ENCODE measurements around the gene KRT76.

Gene KRT76

GRCh38 chr12:52728374-52728773 is 48.8 kb downstream of the KRT76 start:
- no peak for TF ChIP-seq POLR2A (IDR thresholded peaks at IDR 0.05; ENCODE audit: extremely low read depth, insufficient read length)
- TF ChIP-seq MAX (IDR thresholded peaks at IDR 0.05; ENCODE audit: low read depth, low read length) = no peak
- TF ChIP-seq MYC (IDR thresholded peaks at IDR 0.05; ENCODE audit: low read depth, low read length) = no peak
- no peak for TF ChIP-seq CTCF (IDR thresholded peaks at IDR 0.05; ENCODE audit: low read depth, low read length)
- no peak overlapping the region for H3K4me3 ChIP-seq (ENCODE audit: low read depth, low read length)
- DNase-seq (ENCODE audit: low read depth) = no peak

- TF ChIP-seq MAX (IDR thresholded peaks at IDR 0.05; ENCODE audit: low read depth, low read length) (no peak), POLR2A (IDR thresholded peaks at IDR 0.05; ENCODE audit: extremely low read depth, insufficient read length) (no peak), CTCF (IDR thresholded peaks at IDR 0.05; ENCODE audit: low read depth, low read length) (no peak), MYC (IDR thresholded peaks at IDR 0.05; ENCODE audit: low read depth, low read length) (no peak)
- H3K4me3 ChIP-seq (ENCODE audit: low read depth, low read length) = no peak overlapping the region
- DNase-seq (ENCODE audit: low read depth) = no peak
Observed at GRCh38 chr12:52727037-52727436, 50.1 kb downstream of the KRT76 start.

- TF ChIP-seq MAX (IDR thresholded peaks at IDR 0.05; ENCODE audit: low read depth, low read length) (no peak), POLR2A (IDR thresholded peaks at IDR 0.05; ENCODE audit: extremely low read depth, insufficient read length) (no peak), MYC (IDR thresholded peaks at IDR 0.05; ENCODE audit: low read depth, low read length) (no peak), CTCF (IDR thresholded peaks at IDR 0.05; ENCODE audit: low read depth, low read length) (no peak)
- DNase-seq (ENCODE audit: low read depth) = no peak
- no peak overlapping the region for H3K4me3 ChIP-seq (ENCODE audit: low read depth, low read length)
Observed at GRCh38 chr12:52726451-52726850, 50.7 kb downstream of the KRT76 start.

- no peak overlapping the region for H3K4me3 ChIP-seq (ENCODE audit: low read depth, low read length)
- TF ChIP-seq MYC (IDR thresholded peaks at IDR 0.05; ENCODE audit: low read depth, low read length) (no peak), POLR2A (IDR thresholded peaks at IDR 0.05; ENCODE audit: extremely low read depth, insufficient read length) (no peak), CTCF (IDR thresholded peaks at IDR 0.05; ENCODE audit: low read depth, low read length) (no peak), MAX (IDR thresholded peaks at IDR 0.05; ENCODE audit: low read depth, low read length) (no peak)
- DNase-seq (ENCODE audit: low read depth) = no peak
Observed at GRCh38 chr12:52724384-52724783, 52.8 kb downstream of the KRT76 start.

- H3K4me3 ChIP-seq (ENCODE audit: low read depth, low read length) = no peak overlapping the region
- DNase-seq (ENCODE audit: low read depth) = no peak
- TF ChIP-seq MYC (IDR thresholded peaks at IDR 0.05; ENCODE audit: low read depth, low read length) (no peak), MAX (IDR thresholded peaks at IDR 0.05; ENCODE audit: low read depth, low read length) (no peak), CTCF (IDR thresholded peaks at IDR 0.05; ENCODE audit: low read depth, low read length) (no peak), POLR2A (IDR thresholded peaks at IDR 0.05; ENCODE audit: extremely low read depth, insufficient read length) (no peak)
Observed at GRCh38 chr12:52722680-52723079, 54.5 kb downstream of the KRT76 start.

Data from NB4 (cell line).